ENCODE measurements around the gene MET.
"Not testable (repeated sequence)": the region's sequence is repeated elsewhere in the genome, so short reads cannot be mapped to it uniquely, and the experiment has no call there.

MET gene

GRCh38 chr7:116812860-116813259, 140.9 kb downstream of the MET start:
- DNase-seq = no peak

DNA sequence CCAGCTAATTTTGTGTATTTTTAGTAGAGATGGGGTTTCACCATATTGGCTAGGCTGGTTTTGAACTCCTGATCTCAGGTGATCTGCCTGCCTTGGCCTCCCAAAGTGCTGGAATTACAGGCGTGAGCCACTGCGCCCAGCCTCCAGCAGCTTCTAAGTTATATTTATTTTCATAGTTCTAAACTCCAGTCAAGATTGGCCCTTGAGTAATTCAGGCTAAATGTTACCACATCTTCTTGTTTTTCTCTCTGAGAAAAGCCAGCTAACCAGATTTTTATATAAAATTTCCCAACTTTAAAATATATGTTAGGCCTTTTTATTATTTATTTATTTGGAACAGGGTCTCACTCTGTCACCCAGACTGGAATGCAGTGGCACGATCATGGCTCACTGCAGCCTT, 141.4 kb downstream of the MET start:
- DNase-seq = not testable (repeated sequence)

GRCh38 chr7:116815041-116815440, 143.0 kb downstream of the MET start:
- DNase-seq = no peak

DNA sequence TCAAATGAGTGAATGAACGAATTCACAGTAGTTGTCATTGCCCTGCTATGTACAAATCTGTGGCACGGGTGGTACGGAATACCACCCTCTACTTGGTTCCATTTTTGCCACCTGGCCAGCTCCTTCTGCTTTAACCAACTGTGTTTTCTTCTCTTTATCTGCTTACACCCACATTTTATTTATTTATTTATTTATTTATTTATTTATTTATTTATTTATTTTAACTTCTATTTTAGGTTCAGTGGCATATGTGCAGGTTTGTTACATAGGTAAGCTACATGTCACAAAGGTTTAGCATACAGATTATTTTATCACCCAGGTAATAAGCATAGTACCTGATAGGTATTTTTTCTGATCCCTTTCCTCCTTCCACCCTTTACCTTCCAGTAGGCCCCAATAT, 148.2 kb downstream of the MET start:
- no peak for DNase-seq

- DNase-seq = not testable (repeated sequence)
These were observed 149.7 kb downstream of the MET start for GRCh38 chr7:116821647-116822046.

DNA sequence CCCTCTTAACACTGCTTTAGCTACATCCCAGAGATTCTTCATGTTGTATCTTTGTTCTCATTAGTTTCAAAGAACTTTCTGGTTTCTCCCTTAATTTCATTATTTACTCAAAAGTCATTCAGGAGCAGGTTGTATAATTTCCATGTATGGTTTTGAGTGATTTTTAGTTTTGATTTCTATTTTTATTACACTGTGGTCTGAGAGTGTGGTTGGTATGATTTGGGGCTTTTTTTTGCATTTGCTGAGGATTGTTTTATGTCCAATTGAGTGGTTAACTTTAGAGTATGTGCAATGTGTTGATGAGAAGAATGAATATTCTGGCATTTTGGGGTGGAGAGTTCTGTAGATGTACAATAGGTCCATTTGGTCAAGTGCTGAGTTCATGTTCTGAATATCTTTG, 152.5 kb downstream of the MET start:
- no peak for DNase-seq

GRCh38 chr7:116828281-116828680, 156.3 kb downstream of the MET start:
- DNase-seq = no peak

DNA sequence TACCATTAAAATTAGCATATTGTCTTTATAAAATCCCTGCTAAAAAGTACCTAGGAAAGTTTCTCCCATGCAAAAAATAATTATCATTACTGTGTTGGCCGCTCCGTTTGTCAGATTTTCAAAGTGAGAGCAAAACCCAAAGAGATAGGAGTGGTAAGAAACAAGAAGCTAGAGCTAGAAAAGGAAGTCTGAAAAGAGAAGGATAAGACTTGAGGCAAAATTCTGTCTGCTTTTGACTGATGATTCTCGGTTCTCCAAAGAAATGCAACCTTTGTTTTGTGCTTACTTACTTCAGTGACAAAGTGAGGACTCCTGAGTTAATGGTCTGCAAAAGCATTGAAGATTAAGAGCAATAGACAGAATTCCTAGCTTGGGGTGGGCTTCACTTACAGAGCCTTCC, 157.0 kb downstream of the MET start:
- no peak for DNase-seq

GRCh38 chr7:116829493-116829892, 157.5 kb downstream of the MET start:
- DNase-seq = no peak

DNA sequence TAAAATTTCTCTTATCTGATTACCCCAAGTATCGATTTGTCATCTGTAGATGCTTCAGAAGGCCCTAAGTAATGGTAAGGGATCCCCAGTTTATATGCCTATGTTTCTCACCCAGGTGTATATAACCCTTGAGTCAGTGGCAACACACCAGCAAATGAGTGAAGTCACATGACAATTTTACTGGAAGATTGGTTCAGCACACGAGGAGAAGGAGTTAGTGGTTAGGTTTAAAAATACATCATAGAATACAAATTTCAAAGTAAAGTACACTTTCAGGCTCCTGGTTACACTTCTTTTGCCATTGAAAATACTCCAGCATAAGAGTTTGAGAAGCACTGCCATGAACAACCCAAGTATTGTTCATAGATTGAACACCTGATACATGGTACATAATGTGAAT, 160.7 kb downstream of the MET start:
- no peak for DNase-seq

DNA sequence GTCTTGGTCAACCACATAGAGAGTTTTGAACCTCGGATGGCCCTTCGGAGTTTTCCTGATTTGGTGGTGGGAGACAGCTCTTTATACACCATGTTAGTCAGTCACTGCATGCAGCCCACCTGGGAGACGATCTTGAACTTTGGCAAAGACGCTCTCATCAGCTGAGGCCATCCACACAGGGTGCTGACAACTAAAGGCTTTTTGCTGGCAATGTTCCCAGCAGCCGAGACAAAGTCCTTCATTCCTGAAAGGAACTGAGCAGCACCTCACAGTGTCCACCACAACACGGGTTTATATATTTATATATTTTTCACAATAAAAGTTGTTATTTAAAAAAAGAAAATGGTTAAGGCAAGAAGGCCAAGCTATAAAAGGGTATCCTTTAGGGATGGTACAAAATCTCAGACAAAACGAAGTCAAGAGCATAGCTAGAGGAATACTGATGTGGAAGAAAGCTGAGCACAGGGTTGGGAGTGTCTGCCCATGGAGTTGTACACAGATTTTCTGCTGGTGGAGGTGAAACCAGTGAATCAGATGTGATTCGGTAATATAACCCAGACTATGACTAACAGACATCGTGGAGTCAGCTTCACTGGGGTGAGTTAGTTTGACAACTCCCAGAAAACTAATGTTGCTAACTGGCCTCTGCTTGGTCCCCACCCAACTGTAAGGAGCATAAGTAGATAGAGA, 163.0 kb downstream of the MET start:
- DNase-seq = no peak

DNA sequence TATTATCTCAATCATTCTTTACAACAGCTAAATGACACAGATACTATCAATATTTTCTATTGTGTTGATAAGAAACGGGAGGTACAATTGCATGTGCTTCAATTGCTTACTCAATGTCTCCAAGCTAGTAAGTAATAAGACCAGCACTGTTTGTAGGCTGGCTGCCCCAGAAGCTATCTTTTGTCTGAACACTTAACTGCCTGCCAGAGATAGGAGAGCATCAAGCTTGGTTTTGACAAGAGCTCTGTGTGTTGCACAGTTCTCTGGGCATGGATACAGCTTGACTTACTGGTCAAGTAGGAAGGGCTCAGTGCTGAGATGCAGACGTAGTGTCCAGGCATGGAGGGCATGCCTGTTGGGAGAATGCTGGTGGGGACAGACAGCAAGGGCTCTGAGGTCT, 164.1 kb downstream of the MET start:
- no peak for DNase-seq

DNA sequence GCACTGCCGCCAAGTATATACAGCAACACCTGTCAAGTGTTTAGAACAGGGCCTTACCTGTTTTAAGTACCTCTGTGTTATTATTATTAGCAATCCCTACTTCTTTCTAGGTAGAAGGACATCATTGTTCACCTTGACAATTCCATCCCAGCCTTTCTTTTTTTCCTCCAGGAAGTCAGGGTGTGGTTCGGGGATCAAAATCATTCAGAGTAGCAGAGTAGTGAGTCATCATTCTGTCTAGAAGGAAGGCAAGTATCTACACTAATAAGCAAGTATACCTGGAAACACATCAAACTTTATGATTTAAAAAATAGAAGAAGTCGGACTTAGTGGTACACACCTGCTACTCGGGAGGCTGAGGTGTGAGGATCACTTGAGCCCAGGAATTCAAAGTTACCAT, 164.9 kb downstream of the MET start:
- DNase-seq = no peak

DNA sequence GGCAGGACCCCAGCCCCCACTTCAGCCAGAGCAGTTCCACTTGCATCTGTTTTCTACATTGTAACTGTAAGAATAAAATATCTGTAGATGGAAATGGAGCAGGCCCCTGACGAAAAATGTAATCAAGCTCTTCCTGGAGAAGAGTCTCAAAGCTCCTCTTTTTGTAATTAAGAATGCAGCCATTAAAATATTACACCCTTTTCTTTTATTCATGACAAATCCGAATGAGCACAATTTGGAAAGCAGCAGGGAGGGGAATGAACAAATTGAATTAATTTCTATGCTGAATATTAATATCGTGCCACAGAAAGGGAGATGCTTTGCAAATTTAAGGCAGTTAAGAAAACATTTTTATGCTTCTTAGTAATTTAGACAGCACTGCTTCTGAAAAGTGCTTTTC, 165.6 kb downstream of the MET start:
- no peak for DNase-seq

DNA sequence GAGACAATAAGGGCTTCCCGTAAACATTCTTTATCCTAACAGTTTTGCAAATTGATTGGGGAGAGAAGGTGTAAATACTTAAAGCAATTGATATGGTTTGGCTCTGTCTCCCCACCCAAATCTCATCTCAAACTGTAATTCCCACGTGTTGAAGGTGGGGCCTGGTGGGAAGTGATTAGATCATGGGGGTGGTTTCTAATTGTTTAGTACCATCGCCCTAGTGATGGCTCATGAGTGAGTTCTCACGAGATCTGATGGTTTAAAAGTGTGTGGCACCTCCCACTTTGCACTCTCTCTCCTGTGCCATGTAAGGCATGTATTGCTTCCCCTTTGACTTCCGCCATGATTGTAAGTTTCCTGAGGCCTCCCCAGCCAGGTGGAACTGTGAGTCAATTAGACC, 168.3 kb downstream of the MET start:
- no peak for DNase-seq

DNA sequence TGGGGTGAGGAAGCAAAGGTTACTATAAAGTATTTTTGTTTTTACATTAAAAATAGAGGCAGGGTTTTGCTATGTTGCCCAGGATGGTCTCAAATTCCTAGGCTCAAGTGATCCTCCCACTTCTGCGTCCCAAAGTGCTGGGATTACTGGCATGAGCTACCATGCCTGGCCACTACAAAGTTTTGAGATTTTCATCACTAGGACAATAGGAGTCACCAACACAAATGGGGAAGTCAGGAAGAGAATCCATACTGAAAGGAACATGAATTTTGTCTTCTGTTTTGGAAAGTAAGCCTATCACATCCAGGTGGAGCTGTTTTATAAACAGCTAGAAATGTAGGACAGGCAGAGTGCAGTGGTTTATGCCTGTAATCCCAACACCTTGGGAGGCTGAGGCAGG, 170.4 kb downstream of the MET start:
- no peak for DNase-seq

DNA sequence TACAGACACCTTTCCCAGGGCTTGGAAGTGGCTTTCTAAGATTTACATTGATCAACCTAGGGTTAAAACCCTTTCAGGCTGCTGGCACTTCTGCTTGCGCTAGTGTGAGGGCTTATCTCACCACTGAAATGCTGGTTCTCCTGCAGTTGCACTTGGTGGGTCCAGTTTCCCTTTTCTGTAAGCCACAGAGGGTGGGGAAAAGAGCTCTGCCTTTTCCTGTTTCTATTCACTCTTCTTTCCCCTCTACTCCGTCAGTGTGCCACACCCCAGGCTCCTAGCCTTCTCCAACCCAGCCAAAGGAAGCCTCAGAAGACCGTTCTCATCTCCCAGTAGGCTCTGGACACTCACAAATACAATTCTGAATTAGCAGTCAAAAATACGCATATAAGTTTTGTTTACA, 171.4 kb downstream of the MET start:
- no peak for DNase-seq
